ENCODE measurements around the gene APOC3.

APOC3 gene

DNA sequence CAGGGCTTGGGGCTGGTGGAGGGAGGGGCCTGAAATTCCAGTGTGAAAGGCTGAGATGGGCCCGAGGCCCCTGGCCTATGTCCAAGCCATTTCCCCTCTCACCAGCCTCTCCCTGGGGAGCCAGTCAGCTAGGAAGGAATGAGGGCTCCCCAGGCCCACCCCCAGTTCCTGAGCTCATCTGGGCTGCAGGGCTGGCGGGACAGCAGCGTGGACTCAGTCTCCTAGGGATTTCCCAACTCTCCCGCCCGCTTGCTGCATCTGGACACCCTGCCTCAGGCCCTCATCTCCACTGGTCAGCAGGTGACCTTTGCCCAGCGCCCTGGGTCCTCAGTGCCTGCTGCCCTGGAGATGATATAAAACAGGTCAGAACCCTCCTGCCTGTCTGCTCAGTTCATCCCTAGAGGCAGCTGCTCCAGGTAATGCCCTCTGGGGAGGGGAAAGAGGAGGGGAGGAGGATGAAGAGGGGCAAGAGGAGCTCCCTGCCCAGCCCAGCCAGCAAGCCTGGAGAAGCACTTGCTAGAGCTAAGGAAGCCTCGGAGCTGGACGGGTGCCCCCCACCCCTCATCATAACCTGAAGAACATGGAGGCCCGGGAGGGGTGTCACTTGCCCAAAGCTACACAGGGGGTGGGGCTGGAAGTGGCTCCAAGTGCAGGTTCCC lies at the start of gene APOC3:
Gene APOC3, plus strand, starts transcription at position 383 of the 659 bp plus-strand sequence. CDS start 676 bp downstream, outside the sequence.
- peak; percentile 32 for DNase-seq (ENCODE audit: low read depth)
- H3K4me3 ChIP-seq (ENCODE audit: low read length) = no peak within 1 kb of the TSS
- no peak for TF ChIP-seq CTCF (conservative IDR thresholded peaks at IDR 0.05; ENCODE audit: low read length)

- peak; percentile 64 for DNase-seq (ENCODE audit: low read depth)
- TF ChIP-seq CTCF (conservative IDR thresholded peaks at IDR 0.05; ENCODE audit: low read length) = no peak
- H3K4me3 ChIP-seq (ENCODE audit: low read length) = no peak overlapping the region
Measured at GRCh38 chr11:116782728-116783127, 47.0 kb upstream of the APOC3 start.

DNA sequence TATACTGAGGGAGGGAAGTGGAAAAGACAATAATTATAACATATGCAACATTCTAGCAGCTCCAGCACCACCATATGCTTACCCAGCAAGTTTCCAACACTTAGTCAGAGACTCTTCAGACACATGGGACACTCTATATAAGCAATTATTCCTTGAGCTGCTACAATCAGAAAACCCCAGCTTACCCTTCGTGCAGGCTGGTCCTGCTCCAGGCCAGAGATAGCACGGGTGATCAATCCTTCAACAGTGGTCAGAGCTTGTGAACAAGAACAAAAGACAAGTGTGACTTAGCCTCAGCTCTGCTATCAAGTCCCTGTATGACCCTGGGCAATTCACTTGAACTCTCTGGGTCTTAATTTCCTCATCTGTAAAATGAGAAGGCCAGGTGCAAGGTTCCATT lies 43.4 kb upstream of the APOC3 start:
- TF ChIP-seq CTCF (conservative IDR thresholded peaks at IDR 0.05; ENCODE audit: low read length) = no peak
- no peak for DNase-seq (ENCODE audit: low read depth)
- no peak overlapping the region for H3K4me3 ChIP-seq (ENCODE audit: low read length)

GRCh38 chr11:116786966-116787365 lies 42.7 kb upstream of the APOC3 start:
- no peak for DNase-seq (ENCODE audit: low read depth)
- H3K4me3 ChIP-seq (ENCODE audit: low read length) = peak overlapping the region; percentile 87
- no peak for TF ChIP-seq CTCF (conservative IDR thresholded peaks at IDR 0.05; ENCODE audit: low read length)

DNA sequence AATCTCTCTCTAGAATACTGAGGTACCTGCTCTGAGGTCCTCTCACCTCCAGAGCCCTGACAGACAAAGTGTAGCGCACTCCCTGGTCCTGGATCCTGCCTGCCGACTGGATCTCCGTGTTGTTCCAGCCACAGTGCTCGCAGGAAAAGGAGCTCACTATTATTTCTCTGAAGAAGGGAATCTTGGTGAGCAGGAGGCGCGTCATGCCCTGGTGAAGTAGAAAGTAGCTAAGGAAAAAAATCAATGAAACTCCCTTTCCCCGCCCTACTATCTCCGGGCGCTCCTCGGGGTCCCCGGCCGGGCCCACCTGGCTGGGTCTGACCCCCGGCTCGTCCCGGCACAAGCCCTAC lies 42.3 kb upstream of the APOC3 start:
- DNase-seq (ENCODE audit: low read depth) = no peak
- peak overlapping the region; percentile 87 for H3K4me3 ChIP-seq (ENCODE audit: low read length)
- no peak for TF ChIP-seq CTCF (conservative IDR thresholded peaks at IDR 0.05; ENCODE audit: low read length)

DNA sequence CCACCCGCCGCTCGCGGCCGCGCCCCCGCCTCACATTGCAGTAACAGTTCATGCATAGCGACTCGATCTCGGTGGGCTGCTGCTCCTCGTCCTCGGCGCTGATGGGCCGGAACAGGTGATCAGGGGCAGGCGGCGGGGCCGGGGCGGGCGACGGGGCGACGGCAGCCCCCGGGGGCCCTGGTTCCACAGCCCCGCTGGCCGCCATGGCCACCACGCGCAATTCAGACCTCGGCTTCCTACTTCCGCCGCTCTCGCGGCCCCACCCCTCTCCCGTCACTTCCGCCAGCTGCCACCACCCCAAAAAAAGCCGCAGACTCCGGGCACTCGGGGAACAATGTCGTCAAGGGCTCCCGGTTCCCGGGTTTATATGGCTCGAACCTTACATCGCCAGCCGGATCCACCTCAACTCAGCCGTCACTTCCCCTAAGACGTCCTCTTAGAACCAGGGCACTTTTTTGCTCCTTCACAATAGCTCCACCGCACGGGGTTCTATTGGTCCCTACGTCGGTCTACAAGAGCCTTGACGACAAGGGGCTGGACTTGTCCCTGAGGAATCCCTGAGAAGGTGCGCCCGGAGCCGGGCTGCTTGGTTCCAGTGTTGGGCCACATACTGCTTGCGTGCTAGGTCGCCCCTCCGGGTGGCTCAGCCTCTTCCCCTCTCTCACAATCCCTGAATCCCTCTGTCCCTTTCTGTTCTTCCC lies 41.8 kb upstream of the APOC3 start, which contains the start of gene ZPR1:
Gene ZPR1, minus strand, starts transcription at position 238 of the 701 bp plus-strand sequence. Its CDS starts 33 bp downstream, at position 205.
- DNase-seq (ENCODE audit: low read depth) = peak; percentile 65
- TF ChIP-seq CTCF (conservative IDR thresholded peaks at IDR 0.05; ENCODE audit: low read length) = no peak
- H3K4me3 ChIP-seq (ENCODE audit: low read length) = peak within 1 kb of the TSS; percentile 87

GRCh38 chr11:116788534-116788933 lies 41.2 kb upstream of the APOC3 start:
- TF ChIP-seq CTCF (conservative IDR thresholded peaks at IDR 0.05; ENCODE audit: low read length) = no peak
- peak overlapping the region; percentile 87 for H3K4me3 ChIP-seq (ENCODE audit: low read length)
- DNase-seq (ENCODE audit: low read depth) = no peak
